ENCODE data around the gene PIK3R1.

PIK3R1 gene

DNA sequence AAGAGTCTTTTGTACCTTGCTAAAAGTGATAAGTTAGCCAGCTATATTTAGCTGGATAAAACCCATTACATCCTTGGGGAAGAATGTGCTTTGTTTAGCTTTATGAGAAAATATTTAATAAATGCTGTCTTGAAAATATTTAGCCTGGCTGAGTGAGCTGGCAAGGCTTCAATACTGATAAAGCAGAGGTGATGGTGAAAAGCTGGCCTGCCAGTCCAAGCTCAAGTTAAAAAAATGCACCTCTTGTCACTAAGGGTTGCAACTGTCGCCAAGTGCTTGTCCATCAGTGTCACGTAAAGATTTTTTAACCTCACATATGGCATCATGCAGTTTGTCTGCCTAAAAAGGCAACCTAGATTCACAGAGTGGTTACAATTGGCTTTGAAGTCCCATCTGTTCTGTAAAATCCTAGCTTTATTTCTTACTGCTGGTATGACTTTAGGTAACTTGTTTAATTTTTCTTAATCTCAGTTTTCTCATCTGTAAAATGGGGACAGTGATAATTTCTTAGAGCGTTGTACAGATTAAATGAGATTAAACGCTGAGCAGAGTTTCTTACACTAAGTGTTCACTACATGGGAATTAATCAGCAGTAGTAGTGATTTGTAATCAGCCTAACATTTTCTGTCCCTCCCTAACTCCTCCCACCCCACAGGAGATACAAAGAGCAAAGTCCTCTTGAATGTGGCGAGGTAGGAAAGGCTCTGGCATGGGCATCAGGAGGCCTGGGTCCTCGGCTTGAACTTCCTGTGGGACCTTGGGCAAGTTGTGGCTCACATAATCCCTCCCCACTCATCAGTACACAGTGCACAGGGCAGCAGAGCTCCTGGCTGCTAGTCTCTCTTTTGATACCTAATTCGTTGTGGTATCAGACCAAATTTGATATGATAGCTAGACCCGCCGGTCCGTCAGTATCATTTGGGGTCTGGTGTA, 48.7 kb downstream of the PIK3R1 start:
- ATAC-seq (no peak), DNase-seq (no peak)
- Mint-ChIP-seq H3K4me3 (no peak overlapping the region), H3K27ac (no peak overlapping the region), H3K4me1 (peaks cover 72% of the 10 kb centered on the region), H3K9me3 (no peaks in the 10 kb centered on the region), H3K27me3 (no peaks in the 10 kb centered on the region)

DNA sequence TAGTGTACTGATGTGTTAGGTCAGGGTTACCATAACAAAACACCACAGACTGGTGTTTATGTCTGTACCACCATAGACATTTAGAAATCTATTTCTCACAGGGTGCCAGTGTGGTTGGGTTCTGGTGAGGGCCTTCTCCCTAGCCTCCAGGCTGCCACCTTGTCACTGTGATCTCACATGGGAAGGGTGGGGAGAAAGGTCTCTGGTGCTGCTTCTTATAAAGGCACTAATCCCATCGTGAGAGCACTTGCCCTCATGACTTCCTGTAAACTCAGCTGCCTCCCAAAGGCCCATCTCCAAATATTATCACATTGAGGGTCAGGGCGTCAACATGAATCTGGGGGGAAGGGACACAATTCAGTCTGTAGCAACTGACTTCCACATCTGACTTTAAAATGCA, 49.8 kb downstream of the PIK3R1 start:
- Mint-ChIP-seq H3K4me3 (peak overlapping the region in 1 of 2 donors; percentile 8), H3K9me3 (no peaks in the 10 kb centered on the region), H3K27ac (peak overlapping the region; percentile 42 to 72), H3K4me1 (peaks cover 68% of the 10 kb centered on the region), H3K27me3 (no peaks in the 10 kb centered on the region)
- no peak for DNase-seq
- no peak for ATAC-seq

DNA sequence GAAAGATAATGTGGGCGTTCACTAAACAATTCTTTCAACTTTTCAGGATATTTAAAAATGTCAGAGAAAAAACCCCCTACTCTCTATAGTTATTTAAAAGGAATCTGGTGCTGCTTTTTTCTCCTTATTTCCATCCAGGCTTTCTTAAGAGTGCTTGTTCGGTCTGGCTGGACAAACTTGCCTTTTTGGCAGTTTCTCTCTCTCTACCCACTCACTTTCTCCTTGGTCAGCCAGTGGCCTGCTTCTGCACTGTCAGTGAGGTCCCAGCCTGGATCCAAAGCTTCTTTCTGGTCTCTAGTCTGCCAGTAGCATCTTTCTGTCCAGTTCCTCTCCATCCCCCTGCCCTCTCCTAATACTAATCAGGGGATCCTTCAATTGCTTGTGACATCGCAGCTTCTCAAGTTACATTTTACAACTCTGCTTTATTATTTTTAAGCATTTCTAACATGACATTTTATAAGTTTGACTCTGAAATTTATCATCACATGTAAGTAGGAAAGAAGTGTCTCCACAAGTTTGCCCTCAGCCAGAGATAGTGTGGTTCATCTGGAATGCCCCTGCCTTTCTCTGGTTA, 50.4 kb downstream of the PIK3R1 start:
- DNase-seq (no peak), ATAC-seq (no peak)
- H3K27ac Mint-ChIP-seq: peak overlapping the region in 1 of 2 donors; percentile 70
- peak overlapping the region in 1 of 2 donors; percentile 14 for H3K4me3 Mint-ChIP-seq
- no peaks in the 10 kb centered on the region for H3K9me3 Mint-ChIP-seq
- no peaks in the 10 kb centered on the region for H3K27me3 Mint-ChIP-seq
- H3K4me1 Mint-ChIP-seq: peaks cover 68% of the 10 kb centered on the region

DNA sequence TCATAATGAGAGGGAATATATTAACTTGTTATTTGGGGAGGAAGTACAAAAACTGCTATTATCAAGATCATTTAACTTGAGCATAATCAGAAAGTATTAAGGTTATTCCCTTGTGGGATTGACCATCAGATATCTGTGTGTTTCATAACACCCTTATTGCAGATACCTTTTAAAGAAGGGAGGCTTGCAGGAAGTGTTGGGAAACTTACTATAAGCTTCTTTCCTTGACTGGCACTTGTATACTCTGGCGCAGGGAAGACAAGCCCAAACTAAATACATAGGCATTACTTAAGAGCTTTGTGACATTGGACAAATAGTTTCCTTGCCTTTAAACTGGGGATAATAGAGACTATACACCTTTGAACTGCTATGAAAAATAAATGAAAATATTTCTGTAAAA, 50.9 kb downstream of the PIK3R1 start:
- no peaks in the 10 kb centered on the region for H3K27me3 Mint-ChIP-seq
- ATAC-seq (no peak), DNase-seq (no peak)
- peaks cover 74% of the 10 kb centered on the region for H3K4me1 Mint-ChIP-seq
- no peak overlapping the region for H3K27ac Mint-ChIP-seq
- peak overlapping the region in 1 of 2 donors; percentile 14 for H3K4me3 Mint-ChIP-seq
- no peaks in the 10 kb centered on the region for H3K9me3 Mint-ChIP-seq

DNA sequence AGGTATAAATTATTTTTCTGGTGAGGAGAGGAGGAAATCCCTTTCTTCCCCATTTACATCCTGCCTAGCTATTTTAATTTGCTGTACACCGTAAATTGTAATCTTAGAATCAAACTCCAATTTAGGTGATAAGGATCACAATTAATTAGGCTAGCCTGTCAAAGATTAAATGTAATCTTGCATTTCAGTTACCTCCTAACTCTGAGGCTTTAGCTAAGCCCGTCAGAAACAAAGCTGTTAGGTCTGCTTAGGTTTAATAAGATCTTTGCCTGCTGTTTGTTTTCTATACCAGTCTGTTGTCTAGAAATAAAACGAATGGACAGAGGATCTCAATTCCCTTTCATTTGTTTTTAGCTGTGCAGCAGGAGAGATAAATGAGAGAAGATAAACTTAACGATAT, 51.5 kb downstream of the PIK3R1 start:
- H3K9me3 Mint-ChIP-seq: no peaks in the 10 kb centered on the region
- no peak overlapping the region for H3K27ac Mint-ChIP-seq
- no peaks in the 10 kb centered on the region for H3K27me3 Mint-ChIP-seq
- H3K4me1 Mint-ChIP-seq: peaks cover 73% of the 10 kb centered on the region
- no peak for ATAC-seq
- H3K4me3 Mint-ChIP-seq: peak overlapping the region in 1 of 2 donors; percentile 17
- no peak for DNase-seq

DNA sequence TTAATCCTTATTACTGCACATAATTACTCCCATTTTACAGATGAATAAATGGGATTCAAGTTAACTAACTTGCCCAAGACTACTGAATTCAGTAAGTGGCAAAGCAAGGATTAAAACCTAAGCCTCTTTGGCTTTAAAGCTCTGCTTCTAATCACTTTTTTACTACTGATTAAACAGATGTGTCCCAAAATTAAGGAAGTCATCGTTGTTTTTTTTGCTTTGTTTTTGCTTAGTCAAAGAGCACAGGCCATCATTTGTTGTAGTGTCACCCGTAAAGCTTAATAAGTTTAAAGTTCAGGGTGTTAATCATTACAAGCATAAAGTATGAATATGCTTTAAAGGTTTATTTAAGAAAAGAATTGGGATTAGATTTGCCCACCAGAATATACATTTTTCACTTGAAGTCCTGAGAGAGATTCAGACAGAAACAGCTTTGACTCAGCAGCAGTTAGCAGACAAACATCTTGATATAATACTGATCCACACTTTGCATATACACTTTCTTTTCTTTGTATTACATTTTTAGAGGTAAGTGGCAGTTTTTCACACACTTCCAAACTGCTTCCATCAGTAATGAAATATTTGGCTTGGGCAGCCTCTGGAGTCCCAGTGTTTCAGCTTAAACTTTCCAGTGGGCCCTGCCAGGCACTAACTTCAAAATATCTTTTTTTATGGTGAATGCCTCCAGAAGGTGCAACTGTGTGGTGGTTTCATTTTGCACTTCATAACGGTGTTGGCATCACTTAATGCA, 52.7 kb downstream of the PIK3R1 start:
- ATAC-seq: peak; percentile 53
- H3K4me3 Mint-ChIP-seq: peak overlapping the region; percentile 7 to 54

DNA sequence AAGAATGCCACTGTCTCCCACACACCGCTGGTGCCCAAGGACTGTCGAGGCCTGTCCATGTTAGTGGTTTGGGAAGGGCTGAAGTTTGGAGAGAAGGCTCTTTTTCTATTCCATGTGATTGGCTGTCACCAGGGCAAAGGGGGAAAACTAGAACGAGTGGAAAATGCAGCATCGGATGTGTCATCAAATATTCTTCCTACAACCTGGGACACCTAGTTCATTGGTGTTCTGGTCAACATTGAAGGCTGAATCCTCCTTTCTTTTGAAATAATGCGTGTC, 53.2 kb downstream of the PIK3R1 start:
- DNase-seq (no peak), ATAC-seq (no peak)
- H3K4me1 Mint-ChIP-seq: peaks cover 84% of the 10 kb centered on the region
- no peaks in the 10 kb centered on the region for H3K9me3 Mint-ChIP-seq
- no peak overlapping the region for H3K27ac Mint-ChIP-seq
- H3K27me3 Mint-ChIP-seq: no peaks in the 10 kb centered on the region
- peak overlapping the region; percentile 7 to 54 for H3K4me3 Mint-ChIP-seq

More for the DNA sequence above, 52.7 kb downstream of the PIK3R1 start:
- Mint-ChIP-seq H3K27me3 (no peaks in the 10 kb centered on the region), H3K27ac (no peak overlapping the region), H3K4me1 (peaks cover 79% of the 10 kb centered on the region), H3K9me3 (no peaks in the 10 kb centered on the region)
- DNase-seq: no peak

DNA sequence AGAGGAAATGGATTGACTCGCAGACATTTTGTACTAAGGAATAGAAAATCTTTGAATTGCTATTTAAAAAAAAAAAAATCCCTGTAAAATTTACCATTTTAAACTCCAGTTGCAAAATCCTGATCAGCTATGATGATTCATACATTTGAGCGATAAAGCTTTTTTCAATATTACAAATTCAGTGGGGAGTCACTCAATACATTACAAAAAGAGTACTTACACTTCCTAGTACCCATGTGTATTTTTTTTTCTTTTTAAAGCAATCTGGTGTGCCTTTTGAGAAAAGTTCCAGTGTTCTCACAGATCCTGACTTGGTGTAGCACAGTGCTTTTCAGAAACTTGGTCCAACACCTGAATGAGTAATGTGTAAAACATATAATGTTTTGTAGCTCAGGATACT, 54.3 kb downstream of the PIK3R1 start:
- DNase-seq (no peak), ATAC-seq (peak; percentile 38)
- Mint-ChIP-seq H3K27ac (no peak overlapping the region), H3K27me3 (no peaks in the 10 kb centered on the region), H3K9me3 (no peaks in the 10 kb centered on the region), H3K4me1 (peaks cover 85% of the 10 kb centered on the region), H3K4me3 (peak overlapping the region in 1 of 2 donors; percentile 19)

DNA sequence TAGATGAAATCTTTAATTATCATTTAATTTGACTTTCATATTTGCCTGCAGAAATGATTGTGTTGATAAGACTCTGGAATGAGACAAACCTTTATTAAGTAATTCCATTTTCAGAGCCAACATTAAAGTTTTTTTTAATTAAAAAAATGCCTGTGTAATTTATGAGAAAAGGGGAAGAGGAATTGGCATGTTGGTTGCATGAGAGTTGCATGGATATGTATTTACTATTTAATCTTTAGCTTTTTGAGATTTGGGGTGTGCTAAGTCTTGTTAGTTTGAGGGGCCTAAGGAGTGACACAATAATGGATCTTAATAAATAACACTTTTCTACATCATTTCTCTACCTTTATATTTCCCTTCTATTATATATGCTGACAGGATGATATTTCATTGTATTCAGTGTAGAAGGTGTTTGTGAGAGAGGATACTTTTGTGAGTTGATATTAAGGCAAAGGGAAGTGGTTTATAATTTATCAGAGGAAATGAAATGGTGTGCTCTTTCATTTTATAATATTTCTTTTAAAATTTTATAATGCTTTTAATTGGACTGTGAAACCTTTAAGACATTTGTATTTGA, 54.9 kb downstream of the PIK3R1 start:
- Mint-ChIP-seq H3K27me3 (no peaks in the 10 kb centered on the region), H3K4me3 (peak overlapping the region in 1 of 2 donors; percentile 47), H3K4me1 (peaks cover 85% of the 10 kb centered on the region), H3K9me3 (no peaks in the 10 kb centered on the region), H3K27ac (peak overlapping the region in 1 of 2 donors; percentile 49)
- ATAC-seq (no peak), DNase-seq (no peak)

DNA sequence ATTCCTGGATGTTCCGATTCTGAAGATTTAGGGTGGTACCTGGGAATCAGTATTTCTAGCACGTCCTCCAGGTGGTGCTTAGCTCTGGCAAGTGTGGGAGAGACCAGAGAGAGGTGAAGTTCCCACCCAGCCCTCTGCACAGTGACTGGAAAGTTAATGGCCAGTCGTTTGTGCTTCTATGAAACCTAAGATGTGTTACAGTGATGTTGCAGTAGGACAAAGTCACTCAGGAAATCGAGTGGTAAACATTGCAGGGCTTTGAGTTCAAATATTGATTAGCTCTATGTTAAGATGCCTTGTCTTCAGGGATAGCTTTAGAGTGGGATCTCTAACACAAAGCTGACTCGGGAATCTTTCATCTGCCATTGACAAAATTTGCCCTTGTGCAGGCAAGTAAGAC, 55.6 kb downstream of the PIK3R1 start:
- no peak overlapping the region for H3K27ac Mint-ChIP-seq
- H3K9me3 Mint-ChIP-seq: no peaks in the 10 kb centered on the region
- no peak for DNase-seq
- ATAC-seq: no peak
- peaks cover 85% of the 10 kb centered on the region for H3K4me1 Mint-ChIP-seq
- H3K4me3 Mint-ChIP-seq: no peak overlapping the region
- H3K27me3 Mint-ChIP-seq: no peaks in the 10 kb centered on the region

DNA sequence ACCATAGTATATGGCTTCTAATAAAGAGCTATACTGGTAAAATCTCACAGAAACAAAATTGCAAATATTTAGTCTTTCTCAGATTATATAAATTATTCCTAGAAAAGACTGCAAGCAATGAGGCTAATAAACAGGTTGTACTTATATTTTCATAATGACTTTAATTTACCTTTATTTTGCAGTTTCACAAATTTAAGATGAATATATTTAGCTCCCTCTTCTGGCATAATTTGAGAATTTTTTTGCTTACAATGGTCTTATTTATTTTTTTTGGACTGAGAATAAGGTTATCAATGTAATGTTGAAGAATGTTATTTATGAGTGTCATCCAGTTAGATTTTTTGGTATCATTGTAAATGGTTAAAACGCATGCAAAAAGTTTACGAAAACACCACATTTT, 56.7 kb downstream of the PIK3R1 start:
- peaks cover 85% of the 10 kb centered on the region for H3K4me1 Mint-ChIP-seq
- ATAC-seq (no peak), DNase-seq (no peak)
- H3K27ac Mint-ChIP-seq: no peak overlapping the region
- no peaks in the 10 kb centered on the region for H3K9me3 Mint-ChIP-seq
- H3K4me3 Mint-ChIP-seq: no peak overlapping the region
- H3K27me3 Mint-ChIP-seq: no peaks in the 10 kb centered on the region

DNA sequence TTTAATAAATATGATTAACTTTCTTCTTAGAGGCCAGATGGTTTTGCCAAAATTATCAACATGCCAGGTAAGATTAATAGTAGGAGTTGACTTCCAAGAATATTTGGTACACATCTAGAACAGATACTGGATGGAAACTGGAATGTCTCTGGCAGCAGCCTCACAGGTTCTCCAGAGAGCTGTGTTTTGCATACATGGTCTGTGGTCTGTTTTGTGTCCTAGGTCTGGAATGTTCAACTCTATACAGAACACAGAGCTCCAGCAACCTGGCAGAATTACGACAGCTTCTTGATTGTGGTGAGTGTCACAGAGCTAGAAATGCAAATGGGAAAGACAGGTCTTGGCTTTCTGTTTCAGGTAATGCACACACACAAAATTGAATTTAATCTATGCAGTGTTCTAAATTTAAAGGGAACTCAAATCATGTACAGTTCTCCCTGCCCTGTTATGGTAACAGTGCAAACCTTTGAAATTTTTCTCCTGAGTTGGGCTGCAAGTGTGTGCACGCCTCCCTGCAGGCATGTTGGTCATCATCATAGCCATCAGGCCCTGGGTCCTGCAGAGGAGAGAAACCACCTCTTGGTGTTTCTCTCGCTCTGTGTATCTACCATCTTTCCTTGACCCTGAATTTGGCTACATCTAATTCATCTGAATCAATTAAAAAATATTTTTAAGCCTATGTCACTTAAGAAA, 58.3 kb downstream of the PIK3R1 start:
- no peaks in the 10 kb centered on the region for H3K9me3 Mint-ChIP-seq

DNA sequence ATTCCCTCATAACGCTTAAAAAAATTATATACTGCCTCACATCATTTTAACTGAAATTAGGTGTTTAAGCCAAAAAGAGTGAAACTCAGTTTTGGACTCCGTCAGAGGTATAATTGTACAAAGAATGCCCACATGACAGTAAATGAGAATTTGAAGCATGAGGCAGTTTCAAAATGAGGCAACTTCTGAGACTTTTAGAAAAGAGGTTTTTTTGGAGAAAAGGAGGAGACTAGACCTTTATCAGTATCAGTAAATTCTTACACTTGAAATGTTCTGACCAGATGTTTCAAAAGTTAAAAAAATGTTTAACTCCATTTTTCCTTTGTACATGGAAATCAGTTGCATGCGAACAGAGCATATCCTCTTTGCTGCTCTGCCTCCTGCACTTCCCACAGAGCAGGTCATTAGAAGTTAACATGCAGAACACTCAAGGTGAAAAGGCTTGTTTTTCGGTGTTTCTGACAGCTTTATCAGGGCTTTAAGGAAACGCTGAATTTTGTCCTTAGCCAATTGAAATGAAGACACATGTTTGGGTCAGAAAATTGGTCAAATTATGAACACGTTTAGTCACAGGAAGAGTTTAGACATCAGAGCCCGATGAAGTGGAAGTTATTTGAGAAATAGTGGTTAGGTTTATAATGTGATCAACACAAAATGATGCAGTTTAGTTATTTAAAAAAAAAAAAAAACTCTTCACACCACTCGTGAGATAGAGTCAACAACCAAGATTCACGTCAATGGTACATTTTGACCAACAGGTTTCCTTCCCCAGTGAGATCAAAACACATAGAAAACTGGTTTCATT, 59.5 kb downstream of the PIK3R1 start:
- Mint-ChIP-seq H3K9me3 (no peaks in the 10 kb centered on the region), H3K27ac (peak overlapping the region; percentile 84 to 94), H3K4me1 (peaks cover 92% of the 10 kb centered on the region), H3K4me3 (peak overlapping the region; percentile 58 to 67), H3K27me3 (no peaks in the 10 kb centered on the region)
- no peak for DNase-seq
- peak; percentile 72 for ATAC-seq

More for the DNA sequence above, 58.3 kb downstream of the PIK3R1 start:
- Mint-ChIP-seq H3K4me3 (peak overlapping the region in 1 of 2 donors; percentile 58), H3K27me3 (no peaks in the 10 kb centered on the region), H3K27ac (peak overlapping the region in 1 of 2 donors; percentile 94), H3K4me1 (peaks cover 86% of the 10 kb centered on the region)
- ATAC-seq (no peak), DNase-seq (no peak)

DNA sequence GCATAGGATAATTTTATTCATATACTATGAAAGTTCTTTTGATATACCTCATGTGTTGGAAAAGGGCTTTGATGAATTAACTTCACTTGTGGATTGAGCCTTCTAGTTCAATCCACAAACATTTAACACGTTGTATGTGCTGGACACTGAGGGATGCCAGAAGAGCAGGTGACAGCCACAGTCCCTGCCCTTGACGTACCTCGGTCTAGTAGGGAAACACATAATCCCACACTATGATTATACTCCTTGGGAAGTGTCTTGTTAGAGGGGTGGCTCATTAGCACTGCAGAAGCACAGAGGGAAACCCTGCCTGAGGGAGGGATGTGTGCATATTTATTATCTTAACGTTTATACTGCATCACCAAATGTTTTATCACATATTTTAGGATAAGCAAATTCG, 61.2 kb downstream of the PIK3R1 start:
- Mint-ChIP-seq H3K27ac (no peak overlapping the region), H3K27me3 (no peaks in the 10 kb centered on the region), H3K9me3 (no peaks in the 10 kb centered on the region), H3K4me1 (peaks cover 92% of the 10 kb centered on the region), H3K4me3 (no peak overlapping the region)
- ATAC-seq (no peak), DNase-seq (no peak)
